Cerebellar cortex (tissue), 1 donor: ENCODE measurements around the gene KRTAP2-4.
"Not testable (repeated sequence)": the region's sequence is repeated elsewhere in the genome, so short reads cannot be mapped to it uniquely, and the experiment has no call there.

Source experiments
- DNase-seq: peaks from one replicate; pipeline ENCODE4 v3.0.0-alpha.2; 2015; ENCODE audit warnings: low spot score

KRTAP2-4 gene

DNA sequence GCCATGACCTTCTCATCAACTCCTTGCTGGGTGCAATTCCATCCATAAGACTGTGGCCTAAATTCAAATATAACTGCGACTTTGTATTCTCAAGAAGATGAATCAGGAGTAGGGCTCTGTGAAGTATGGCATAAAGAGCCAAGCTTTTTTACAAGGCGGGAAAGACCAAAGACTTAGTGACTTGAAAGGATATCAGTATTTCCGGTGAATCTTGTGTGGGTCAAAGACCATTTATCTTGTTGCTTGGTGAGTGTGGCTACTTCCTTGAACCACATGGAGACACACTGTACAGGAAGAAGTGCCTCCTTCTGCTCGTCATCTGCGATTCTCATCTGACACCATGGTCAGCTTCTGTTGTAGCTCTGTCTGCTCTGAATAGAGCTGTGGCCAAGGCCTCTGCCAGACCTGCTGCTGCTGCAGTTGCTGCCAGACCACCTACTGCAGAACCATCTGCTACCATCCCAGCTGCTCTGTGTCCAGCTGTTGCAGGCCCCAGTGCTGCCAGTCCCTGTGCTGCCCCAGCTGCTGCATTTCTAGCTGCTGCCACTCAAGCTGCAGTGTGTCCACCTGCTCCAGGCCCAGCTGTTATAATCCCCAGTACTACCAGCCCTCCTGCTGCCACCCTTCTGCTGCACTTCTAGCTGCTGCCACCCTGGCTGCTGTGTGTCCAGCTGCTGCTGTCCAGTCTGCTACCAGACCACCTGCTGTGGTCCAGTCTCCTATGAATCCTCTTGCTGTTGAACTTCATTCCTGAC, 6.1 kb upstream of the KRTAP2-4 start:
- DNase-seq: no peak

DNA sequence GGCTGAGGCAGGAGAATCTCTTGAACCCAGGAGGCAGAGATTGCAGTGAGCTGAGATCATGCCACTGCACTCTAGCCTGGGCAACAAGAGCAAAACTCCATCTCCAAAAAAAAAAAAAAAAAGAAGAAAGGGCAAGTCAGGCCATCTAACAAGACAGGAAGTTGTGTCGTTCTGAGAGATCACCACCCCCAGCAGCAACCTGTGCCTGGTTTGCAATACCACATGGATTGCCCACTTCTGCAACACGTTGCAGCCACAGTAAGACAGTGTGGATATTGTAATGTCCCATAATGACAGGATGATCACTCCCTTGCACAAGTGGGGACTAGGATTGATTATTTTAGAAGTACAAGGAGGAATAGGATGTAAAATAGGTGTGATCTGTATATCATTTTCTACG, 3.4 kb upstream of the KRTAP2-4 start:
- DNase-seq: no peak

DNA sequence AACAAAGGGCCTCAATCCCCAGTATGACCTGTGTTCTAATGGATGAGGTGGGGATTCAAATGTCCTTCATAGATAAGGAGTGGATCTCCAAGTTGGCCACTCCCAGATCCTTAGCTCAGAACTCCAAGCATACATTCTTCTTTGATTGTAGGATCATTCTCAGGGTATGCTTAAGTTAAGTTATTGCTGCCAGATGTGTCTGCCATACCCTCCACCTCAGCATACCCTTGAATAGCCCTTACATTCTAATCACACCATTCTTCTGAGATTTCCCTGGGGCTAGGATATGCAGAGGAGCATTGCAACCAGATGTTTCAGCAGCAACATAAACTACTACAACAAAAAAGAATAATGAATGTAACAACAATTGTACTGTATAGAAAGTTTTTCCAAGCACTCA, 1.6 kb upstream of the KRTAP2-4 start:
- no peak for DNase-seq

DNA sequence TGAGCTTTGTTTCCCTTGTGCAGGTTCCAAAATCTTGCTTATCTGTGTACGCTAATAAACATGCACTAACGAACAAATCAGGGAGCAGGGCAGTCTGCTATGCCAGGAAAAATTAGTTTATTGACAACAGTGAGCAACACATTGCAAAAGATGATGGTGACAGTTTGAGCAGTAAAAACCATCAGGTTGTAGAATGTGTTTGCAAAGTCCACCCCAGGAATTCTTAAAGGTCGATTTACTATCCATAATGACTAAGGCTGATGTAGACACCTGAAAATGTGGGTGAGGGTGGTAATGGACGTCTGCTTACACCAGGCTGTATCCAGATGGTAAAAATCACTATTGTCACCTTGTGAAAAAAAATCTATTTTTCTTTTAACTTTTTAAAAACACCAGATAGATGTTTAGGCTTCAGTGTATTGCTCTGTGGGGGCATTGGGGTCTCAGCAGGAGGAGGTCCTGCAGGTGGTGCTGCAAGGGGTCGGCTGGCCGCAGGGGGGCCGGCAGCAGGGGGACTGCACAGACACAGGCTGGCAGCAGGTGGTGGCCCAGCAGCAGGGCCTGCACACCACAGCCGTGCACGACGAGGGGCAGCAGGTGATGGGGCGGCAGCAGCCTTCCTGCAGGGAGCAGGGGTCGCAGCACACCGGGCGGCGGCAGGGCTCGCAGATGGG, 526 bp downstream of the KRTAP2-4 start:
- DNase-seq: not testable (repeated sequence)

DNA sequence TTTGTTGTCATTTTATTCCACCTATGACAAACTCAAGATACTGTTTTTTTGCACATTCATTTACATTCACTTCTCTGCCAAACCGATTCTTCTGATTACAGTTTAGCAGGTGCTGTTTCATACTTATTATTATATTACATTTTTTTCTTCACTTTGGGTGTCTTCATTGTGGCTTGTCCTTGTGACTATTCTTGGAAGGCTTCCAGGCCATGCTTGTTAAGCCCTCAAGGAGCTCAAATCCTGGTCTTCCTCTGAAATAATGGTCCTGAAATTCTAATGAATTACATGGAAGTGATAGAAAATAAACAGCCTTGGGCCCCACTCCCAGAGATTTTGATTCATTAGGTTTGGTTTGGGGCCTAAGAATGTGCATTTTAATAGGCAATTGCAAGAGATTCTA, 1.4 kb downstream of the KRTAP2-4 start:
- no peak for DNase-seq

DNA sequence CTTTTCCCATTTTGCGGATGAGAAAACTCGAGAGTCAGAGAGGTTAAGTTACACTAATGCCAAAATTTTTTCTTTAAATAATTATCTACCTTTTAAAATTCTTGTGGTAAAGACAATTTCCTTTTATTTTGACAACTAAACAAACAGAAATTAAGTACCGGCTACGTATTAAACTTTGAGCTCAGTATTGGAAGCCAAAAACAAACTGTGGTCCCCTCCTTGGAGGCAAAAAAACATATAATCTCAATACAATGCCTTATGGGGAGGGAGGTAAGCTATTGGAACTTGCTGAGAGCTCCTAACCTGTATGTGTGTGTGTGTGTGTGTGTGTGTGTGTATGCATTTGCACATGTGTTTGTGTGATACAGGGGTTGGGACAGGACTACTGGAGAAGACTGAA, 2.2 kb downstream of the KRTAP2-4 start:
- DNase-seq: no peak

DNA sequence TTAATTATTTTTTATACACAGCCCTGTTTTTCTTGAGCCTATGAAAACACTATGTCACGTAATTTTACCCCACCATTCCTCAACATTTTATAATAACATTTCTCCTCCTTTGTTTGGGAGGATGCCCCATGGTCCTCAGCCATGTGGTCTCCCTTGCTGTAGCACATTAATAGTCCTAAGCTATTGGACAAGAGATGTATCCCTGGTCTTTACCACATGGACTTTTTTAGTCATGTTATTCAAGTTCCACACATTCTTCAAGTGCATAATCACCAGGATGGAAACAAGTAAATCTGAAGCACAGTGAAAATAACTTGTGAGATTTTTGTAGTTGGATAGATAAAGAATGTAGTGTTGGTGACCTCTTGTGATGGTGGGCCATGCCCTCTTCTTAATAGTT, 3.7 kb downstream of the KRTAP2-4 start:
- DNase-seq: no peak

DNA sequence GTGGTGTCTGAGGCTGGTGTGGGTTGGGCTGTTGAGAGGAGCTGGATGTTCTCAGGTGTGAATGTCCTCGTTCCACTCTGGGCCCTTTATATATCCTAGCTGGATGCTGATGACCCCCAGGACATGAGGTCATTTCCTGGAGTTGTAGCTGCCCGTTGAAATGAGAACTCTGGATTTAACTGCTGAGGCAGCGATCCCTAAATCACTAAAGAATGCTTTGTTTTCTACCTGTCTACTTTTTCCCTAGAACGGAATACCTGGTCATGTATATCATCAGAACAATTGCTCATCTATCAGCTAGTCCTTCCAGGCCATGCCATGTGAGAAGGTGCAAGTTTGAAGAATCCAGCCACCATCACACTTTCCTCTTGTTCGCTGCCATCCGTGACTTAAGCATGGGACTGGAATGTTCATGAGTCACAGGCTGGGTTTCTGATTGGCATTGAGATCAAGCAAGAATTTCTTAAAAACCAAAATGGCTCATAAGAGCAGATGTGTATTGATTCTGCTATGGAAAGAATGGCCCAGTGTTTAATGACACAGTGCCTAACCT, 5.6 kb downstream of the KRTAP2-4 start, which contains the start of gene KRTAP2-3:
TSS of gene KRTAP2-3 (minus strand) at position 63 of the 553 bp plus-strand sequence. CDS start 64 bp downstream, outside the sequence.
- no peak for DNase-seq

DNA sequence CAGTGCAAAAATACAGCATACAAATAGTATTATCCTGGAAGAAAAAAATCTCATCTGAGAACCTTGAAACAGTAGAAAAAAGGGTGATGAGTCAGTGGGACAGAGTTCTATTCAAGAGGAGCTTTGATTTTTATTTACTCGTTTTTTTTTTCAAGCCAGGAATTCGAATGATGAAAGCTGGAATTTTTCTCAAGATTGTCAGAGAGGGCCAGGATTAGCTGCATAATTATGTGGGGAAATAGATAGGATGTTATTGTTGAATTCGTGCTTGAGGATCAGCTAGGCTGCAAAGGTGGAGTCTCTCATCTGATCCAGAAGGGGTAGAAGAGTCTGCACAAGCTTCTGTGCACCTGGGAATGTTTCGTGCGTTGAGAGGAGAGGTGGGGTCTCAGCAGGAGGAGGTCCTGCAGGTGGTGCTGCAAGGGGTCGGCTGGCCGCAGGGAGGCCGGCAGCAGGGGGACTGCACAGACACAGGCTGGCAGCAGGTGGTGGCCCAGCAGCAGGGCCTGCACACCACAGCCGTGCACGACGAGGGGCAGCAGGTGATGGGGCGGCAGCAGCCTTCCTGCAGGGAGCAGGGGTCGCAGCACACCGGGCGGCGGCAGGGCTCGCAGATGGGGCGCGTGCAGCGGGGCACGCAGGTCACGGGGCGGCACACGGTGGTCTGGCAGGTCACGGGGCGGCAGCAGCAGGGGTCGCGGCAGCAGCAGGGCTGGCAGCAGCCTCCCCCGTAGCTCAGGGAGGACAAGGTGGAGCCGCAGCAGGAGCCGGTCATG, 6.2 kb downstream of the KRTAP2-4 start:
- not testable (repeated sequence) for DNase-seq

DNA sequence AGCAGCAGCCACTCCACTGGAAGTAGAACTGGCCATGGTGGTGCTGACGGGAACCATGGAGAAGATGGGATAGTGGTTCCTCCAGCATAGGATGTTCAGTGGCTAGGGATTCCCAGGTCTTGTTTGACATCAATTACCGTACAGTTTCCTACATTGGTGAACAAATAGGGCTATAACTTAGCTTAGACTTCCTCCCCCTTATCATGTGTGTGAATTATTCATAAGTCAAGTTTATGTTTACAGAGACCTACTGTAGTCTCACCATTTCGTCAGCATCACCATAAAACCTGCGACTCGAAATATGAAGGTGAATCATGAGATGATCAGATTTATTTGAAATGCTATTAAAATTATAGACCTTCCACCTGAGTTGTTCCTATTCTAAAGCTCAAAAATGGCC, 6.9 kb downstream of the KRTAP2-4 start:
- DNase-seq: no peak

DNA sequence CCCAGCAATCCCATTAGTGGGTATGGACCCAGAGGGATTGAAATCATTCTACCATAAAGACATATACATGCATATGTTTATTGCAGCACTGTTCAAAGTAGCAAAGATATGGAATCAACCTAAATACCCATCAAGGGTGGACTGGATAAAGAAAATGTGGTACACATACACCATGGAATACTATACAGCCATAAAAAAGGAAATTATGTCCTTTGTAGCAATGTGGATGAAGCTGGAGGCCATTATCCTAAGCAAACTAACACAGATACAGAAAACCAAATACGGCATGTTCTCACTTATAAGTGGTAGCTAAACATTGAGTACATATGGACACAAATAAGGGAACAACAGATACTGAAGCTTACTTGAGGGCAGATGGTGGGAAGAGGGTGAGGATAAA, 8.1 kb downstream of the KRTAP2-4 start:
- no peak for DNase-seq

DNA sequence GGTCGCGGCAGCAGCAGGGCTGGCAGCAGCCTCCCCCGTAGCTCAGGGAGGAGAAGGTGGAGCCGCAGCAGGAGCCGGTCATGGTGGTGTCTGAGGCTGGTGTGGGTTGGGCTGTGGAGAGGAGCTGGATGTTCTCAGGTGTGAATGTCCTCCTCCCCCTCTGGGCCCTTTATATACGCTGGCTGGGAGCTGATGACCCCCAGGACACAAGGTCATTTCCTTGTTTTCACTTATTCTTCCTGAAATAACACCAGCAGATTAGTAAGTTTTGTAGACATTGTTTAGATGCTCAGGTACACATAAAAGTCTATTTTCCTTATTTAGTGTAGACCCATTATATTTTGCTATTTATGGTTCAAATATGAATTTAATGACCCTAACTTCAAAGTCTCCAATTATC, 10.5 kb downstream of the KRTAP2-4 start, which contains the start of gene KRTAP2-2:
TSS of gene KRTAP2-2 (minus strand) at position 101 of the 400 bp plus-strand sequence. CDS start at position 82, 19 bp downstream.
- DNase-seq: not testable (repeated sequence)

DNA sequence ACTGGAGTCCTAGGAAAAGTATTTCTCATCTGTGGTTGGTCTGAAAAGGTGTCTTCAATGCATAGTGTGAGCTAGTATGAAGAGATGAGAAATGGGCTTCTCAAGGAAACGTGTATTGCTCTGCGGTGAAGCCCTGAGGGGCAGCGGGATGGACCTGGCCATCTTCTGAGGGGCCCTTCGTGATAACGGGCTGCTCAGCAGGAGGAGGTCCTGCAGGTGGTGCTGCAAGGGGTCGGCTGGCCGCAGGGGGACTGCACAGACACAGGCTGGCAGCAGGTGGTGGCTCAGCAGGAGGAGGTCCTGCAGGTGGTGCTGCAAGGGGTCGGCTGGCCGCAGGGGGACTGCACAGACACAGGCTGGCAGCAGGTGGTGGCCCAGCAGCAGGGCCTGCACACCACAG, 11.1 kb downstream of the KRTAP2-4 start:
- not testable (repeated sequence) for DNase-seq

DNA sequence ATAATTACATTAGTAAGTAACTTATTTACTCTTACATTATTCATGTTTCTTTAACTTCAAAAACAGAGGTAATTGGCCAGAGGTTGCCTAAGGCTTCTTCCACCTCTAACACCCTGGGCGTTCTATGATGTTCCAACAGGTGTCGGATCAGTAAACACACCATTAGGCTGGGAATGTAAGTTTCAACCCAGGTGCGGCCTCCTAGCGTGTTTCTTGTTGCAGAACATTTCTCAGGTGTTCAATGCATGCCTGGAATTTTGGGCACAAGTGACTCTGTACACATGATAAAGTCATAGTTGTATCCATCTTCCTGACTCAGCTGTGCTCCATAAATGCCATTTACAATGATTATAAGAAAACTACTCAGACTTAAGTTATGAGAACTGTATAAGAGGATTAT, 11.7 kb downstream of the KRTAP2-4 start:
- DNase-seq: no peak

DNA sequence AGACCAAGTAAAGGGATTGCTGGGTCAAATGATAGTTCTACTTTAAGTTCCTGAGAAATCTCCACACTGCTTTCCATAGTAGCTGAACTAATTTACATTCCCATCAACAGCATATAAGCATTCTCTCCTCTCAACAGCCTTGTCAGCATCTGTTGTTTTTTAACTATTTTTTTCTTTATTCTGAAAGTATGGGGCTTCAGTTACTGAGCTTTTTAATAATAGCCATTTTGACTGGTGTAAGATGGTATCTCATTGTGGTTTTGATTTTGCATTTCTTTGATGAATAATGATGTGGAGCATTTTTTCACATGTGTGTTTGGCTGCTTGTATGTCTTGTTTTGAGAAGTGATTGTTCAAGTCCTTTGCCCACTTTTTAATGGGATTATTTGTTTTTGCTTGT, 13.1 kb downstream of the KRTAP2-4 start:
- DNase-seq: no peak

DNA sequence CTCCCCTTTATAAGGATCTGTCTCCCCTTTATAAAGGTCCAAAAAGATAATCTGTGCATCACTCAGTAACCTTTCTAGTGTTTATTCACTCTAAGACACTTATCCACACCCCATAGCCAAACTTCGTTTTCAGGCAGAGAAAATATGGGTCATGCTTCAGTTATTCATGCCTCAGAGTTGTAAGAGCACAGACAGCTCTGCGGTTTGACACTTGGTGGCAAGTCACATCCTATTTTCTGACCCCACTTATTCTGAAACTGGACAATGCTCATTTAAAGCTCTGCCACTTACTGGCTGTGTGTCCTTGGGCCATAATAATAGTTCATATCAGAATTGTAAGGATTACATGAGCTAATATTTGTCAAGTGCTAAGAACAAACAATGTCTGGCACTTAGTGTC, 16.6 kb downstream of the KRTAP2-4 start:
- no peak for DNase-seq

DNA sequence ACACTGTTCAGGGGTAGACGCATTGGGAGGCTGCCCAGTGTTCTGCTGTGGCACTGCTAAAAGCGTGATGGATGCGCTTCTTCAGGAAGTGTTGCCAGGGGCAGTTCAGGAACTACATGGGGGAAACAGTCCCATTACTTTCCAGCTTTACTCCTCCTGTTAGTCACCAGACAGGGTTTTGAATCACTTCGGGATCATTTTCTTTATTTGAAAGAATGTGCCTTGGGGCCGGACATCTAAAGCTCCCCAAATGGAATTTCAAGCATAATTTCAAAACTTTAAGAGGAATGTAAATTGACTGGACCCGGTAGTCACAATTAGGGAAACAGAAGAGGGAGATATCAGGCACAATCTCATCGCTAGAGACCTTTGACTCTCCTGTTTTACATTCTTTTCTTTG, 17.2 kb downstream of the KRTAP2-4 start:
- no peak for DNase-seq

DNA sequence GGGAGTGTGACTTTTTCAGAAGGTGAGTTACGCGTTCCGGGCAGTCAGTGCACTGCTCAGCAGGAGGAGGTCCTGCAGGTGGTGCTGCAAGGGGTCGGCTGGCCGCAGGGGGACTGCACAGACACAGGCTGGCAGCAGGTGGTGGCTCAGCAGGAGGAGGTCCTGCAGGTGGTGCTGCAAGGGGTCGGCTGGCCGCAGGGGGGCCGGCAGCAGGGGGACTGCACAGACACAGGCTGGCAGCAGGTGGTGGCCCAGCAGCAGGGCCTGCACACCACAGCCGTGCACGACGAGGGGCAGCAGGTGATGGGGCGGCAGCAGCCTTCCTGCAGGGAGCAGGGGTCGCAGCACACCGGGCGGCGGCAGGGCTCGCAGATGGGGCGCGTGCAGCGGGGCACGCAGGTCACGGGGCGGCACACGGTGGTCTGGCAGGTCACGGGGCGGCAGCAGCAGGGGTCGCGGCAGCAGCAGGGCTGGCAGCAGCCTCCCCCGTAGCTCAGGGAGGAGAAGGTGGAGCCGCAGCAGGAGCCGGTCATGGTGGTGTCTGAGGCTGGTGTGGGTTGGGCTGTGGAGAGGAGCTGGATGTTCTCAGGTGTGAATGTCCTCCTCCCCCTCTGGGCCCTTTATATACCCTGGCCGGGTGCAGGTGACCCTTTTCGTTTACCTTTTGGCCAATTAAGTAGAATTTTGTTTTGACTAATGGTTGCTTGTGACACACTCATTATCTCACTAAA, 18.8 kb downstream of the KRTAP2-4 start, which contains the start of gene KRTAP2-1:
TSS of gene KRTAP2-1 (minus strand) at position 582 of the 731 bp plus-strand sequence. CDS start at position 533, 49 bp downstream.
- not testable (repeated sequence) for DNase-seq

DNA sequence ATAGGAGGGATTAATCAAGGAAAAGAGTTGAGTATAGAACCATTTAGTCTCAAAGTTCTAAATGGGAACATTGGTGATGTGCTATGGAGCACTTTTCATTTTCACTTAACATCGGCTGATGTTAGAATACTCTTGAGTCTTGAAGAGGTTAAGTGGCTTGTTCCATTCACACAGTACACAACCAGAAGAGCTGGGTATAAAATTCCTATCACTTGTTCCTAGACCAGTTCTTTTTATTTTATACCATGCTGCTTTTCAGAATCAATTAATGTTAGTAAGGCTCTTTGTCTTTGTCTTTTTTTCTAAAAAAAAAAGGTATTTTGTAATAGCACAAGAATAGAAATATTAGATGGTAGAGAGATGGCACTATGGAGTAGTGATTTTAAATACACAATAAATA, 22.7 kb downstream of the KRTAP2-4 start:
- DNase-seq: no peak

DNA sequence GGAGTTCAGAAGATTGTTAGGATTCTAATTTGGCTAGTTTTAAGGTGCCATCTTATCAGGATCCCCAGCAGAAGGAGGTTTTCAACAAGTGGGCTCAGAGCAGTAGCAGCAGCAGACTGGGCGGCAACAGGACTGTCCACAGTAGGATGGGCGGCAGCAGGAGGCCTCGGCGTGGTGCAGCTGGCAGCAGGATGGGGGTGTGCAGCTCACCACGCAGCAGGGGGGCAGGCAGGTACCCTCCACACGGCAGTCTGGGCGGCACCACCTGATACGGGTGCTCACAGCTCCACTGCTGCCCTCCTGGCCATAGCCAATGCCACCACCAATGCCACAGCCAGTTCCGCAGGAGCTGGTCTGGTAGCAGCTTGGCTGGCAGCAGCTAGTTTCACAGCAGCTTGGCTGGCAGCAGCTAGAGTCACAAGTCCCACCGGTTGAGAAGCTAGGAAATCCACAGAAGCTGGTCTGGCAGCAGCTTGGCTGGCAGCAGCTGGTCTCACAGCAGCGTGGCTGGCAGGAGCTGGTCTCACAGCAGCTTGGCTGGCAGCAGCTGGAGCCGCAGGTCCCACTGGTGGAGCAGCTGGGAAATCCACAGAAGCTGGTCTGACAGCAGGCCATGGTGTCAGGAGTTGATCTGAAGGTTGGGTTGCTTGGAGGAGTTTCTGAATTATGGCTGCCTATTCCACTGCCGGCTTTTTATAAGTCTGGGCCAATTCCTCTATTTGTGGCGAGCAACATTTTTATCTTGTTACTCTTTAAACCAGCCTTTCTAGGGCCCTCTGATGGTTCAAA, 24.7 kb downstream of the KRTAP2-4 start, which contains the start of gene KRTAP1-1:
TSS of gene KRTAP1-1 (minus strand) at position 668 of the 789 bp plus-strand sequence. CDS start at position 615, 53 bp downstream.
- not testable (repeated sequence) for DNase-seq
